MV-4-11 (cell line): Measurements from ENCODE around the gene POPDC3.

Experiments
- DNase-seq: peaks from one replicate; lab custom pipeline; 2025; lab: John Stamatoyannopoulos, UW

The POPDC3 gene

GRCh38 chr6:105151644-105152043, 28.2 kb downstream of the POPDC3 start:
- DNase-seq, result no peak

DNA sequence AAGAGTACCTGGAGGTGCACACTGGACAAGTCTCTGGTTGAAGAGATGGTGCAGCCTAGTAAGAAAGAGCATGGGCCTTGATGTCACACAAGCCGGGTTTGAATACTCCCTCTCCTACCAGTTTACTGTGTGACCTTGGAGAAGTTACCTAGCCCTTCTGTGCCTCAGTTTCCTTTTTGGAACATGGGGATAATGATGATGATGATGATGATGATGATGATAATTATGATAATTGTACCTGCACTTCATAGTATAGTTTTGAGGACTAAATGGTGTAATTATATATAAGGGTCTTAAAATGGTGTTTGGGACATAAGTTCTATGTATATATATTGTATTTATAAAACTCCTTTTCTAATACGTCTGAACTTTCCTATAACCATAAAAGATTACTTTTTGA, 41.7 kb downstream of the POPDC3 start:
- no peak for DNase-seq

- no peak for DNase-seq
These were observed 42.4 kb downstream of the POPDC3 start for GRCh38 chr6:105137388-105137787.

GRCh38 chr6:105136431-105137350, 43.1 kb downstream of the POPDC3 start:
- peak; percentile 79 for DNase-seq

DNA sequence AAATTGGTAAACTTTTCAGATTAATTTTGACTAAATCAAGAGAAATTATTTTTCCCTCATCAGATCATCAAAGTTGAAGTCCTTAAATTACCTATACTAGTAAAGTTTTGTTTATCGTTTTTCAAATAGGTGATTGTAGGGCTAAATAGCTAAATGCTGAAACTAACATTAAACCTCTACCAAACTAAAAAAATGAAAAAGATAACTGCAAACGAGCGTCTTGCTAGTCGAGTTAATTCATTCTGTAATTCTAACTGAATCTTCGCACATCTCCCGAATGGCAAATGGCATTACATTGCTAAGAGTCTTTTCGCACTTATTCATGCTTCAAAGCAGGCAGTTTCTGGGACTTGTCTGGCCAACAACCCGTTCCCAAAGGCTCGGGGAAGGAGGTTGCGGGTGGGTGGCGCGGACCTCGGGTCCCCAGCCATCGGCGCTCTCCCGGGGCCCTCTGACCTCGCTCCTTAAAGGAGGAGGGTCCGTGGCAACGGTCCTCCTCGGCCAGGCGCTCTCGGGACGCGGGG, 43.8 kb downstream of the POPDC3 start:
- DNase-seq, result no peak

DNA sequence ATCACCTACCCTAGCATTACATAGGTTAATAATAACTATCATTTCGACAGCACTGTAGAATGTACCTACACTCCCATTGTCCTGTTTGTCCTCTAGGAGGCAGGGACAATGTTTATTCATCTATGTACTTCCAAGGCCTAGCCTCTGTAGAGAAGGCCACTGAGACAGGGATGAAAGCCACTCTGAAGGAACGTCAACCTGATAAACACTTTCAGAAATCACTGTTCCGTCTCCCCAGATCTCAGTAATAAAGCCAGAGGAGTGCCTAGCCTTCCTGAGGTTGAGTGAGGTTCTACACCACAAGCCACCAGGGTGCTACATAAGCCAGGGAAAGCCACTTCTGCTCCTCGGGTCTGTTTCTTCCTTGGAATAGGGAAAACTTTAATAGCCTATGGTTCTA, 44.8 kb downstream of the POPDC3 start:
- no peak for DNase-seq

- DNase-seq, result no peak
These were observed 57.1 kb downstream of the POPDC3 start for GRCh38 chr6:105122717-105123116.

GRCh38 chr6:105121981-105122380, 57.8 kb downstream of the POPDC3 start:
- DNase-seq, result no peak

DNA sequence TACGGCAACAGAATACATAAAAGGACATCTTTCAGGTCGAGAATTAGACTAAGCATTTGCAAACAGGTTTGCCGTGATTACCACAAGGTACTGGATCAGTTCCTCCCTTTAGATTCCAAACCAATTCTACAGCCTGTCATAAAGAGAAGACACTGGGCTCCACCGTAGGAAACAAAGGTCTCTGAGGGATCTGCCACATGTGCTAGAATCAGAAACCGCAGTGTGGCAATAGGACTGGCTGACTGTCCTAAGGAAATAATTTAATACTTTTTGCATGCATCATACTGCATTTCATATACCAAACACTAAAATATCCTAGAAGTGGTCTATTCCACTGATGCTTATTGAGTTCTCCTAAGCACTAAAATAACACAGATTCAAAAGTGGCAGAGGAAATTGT, 59.2 kb downstream of the POPDC3 start:
- DNase-seq, result no peak

- no peak for DNase-seq
These were observed 63.7 kb downstream of the POPDC3 start for GRCh38 chr6:105116150-105116549.

GRCh38 chr6:105113422-105113821, 66.4 kb downstream of the POPDC3 start:
- no peak for DNase-seq

GRCh38 chr6:105112577-105112976, 67.2 kb downstream of the POPDC3 start:
- no peak for DNase-seq

GRCh38 chr6:105111871-105112270, 67.9 kb downstream of the POPDC3 start:
- DNase-seq, result no peak

- DNase-seq, result no peak
These were observed 68.7 kb downstream of the POPDC3 start for GRCh38 chr6:105111105-105111504.

DNA sequence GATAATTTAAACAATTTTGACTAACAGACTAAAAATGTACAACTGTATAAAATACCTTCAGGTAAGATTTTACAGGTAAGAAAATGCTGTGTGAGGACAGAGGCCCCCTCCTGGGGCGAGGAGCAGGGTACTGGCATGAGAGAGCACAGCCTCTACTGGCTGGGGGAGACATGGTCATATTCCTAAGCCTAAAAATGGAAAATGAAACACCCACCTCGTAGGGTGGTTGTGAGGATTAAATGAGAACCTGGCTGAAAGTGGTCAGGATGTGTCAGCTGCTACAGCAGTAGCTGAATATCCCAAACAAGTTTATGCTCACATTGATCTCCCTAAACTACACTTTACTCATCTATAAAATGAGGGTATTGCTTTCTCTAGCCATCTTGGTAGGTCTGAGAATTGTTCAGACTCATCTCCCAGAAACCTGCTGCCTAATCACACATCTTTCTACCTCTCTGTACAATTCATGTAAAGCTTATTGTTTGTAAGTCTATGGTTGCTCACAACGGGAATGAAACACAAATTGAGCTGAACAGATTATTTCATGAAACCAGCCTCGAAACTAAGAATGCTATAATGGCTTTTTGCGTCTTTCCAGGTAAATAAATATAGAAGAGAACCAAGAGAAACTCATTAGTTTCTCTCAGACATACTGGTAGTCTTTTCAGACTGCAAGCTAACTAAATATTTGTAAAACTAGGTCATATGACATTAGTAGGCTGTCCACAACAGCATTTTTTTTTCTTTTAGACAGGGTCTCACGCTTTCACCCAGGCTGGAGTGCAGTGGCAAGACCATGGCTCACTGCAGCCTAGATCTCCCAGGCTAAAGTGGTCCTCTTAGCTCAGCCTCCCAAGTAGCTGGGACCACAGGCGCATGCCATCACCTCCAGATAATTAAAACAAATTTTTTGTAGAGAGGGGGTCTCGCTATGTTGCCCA, 69.6 kb downstream of the POPDC3 start:
- no peak for DNase-seq

- no peak for DNase-seq
These were observed 71.1 kb downstream of the POPDC3 start for GRCh38 chr6:105108631-105109262.
